Stomach (tissue), 4 donors: ENCODE results near the gene SPTLC2.

ENCODE experiments used
- POLR2AphosphoS5 ChIP-seq, 3 donors: sonication (generic); formaldehyde crosslinking; IDR thresholded peaks; one replicate each; pipeline ENCODE4 v1.6.1; 2016; ENCODE audit warnings: antibody characterized with exemption in 3 of 3
- TF ChIP-seq, protein P1 (sequence below), 7 experiments: fragments of 450-650 bp in 4 of 7; fragments of 200-600 bp in 3 of 7; sonication (generic) in 3 of 7; IDR thresholded peaks; one replicate each; pipeline ENCODE4 v1.5.1; 2016 to 2019; ENCODE audit warnings: antibody characterized with exemption in 7 of 7, control low read depth in 2 of 7, mild to moderate bottlenecking in 1 of 7

DNA sequence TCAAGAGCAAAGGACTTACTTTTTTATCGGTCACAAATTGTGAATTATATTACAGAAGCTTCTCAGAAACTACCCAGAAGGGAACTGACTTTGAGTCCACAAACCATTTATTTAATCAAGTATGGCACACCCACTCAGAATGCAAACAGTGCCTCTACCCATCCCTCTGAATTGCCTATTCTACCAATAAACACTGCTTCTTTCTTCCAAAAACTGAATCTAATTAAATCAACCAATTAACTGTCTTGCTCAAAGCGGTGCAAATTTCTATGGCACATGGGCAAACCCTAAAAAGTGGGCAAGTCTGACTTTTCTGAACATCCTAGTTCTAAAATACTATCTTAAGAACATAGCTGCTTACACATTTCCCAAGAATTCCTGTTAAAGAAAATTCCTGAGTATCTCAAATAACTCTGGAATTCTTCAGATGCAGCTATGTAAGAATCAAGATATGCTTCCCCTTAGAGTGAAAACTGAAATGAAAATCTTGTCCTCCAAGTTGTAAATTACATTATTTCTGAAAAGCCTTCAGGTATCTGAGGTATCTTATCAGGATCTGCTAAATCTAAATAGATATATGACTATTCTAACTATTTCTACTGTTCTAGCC lies 4.3 kb downstream of the SPTLC2 start:
- no peak for TF ChIP-seq POLR2AphosphoS5 (IDR thresholded peaks at IDR 0.05)
- TF ChIP-seq, protein P1, sequence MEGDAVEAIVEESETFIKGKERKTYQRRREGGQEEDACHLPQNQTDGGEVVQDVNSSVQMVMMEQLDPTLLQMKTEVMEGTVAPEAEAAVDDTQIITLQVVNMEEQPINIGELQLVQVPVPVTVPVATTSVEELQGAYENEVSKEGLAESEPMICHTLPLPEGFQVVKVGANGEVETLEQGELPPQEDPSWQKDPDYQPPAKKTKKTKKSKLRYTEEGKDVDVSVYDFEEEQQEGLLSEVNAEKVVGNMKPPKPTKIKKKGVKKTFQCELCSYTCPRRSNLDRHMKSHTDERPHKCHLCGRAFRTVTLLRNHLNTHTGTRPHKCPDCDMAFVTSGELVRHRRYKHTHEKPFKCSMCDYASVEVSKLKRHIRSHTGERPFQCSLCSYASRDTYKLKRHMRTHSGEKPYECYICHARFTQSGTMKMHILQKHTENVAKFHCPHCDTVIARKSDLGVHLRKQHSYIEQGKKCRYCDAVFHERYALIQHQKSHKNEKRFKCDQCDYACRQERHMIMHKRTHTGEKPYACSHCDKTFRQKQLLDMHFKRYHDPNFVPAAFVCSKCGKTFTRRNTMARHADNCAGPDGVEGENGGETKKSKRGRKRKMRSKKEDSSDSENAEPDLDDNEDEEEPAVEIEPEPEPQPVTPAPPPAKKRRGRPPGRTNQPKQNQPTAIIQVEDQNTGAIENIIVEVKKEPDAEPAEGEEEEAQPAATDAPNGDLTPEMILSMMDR (IDR thresholded peaks at IDR 0.05) = no peak
